Smooth muscle cell (in vitro differentiated cells): Measurements from ENCODE around the gene CCDC196. TPM values are rescaled to one million over a fixed set of nuclear protein-coding genes. Genes with fewer than 3 reads are reported as not detected.

Source experiments
- DNase-seq: peaks from one replicate; lab custom pipeline; 2025; ENCODE audit not compliant: unreplicated experiment; lab: John Stamatoyannopoulos, UW
- H2AFZ ChIP-seq: fragments of 200-600 bp; sonication (generic); 2 replicates; pipeline ENCODE4 v1.6.0; 2016; ENCODE audit warnings: antibody characterized with exemption, low read depth, mild to moderate bottlenecking
- H3F3A ChIP-seq: fragments of 200-600 bp; sonication (generic); 2 replicates; pipeline ENCODE4 v1.6.0; 2017; ENCODE audit warnings: antibody characterized with exemption, low read depth
- H3K27ac ChIP-seq: fragments of 200-600 bp; sonication (generic); 2 replicates; pipeline ENCODE4 v1.5.1; 2016; ENCODE audit warnings: low read depth, mild to moderate bottlenecking
- H3K27me3 ChIP-seq: fragments of 200-600 bp; sonication (generic); 2 replicates; pipeline ENCODE4 v1.6.1; 2016; ENCODE audit warnings: low read depth, mild to moderate bottlenecking
- H3K36me3 ChIP-seq: fragments of 200-600 bp; sonication (generic); 2 replicates; pipeline ENCODE4 v1.5.1; 2016; ENCODE audit warnings: low read depth
- H3K4me1 ChIP-seq: fragments of 200-600 bp; sonication (generic); 2 replicates; pipeline ENCODE4 v1.5.1; 2016; ENCODE audit warnings: low read depth
- H3K4me2 ChIP-seq: fragments of 200-600 bp; sonication (generic); 2 replicates; pipeline ENCODE4 v1.6.0; 2016; ENCODE audit warnings: mild to moderate bottlenecking
- H3K4me3 ChIP-seq: fragments of 200-600 bp; sonication (generic); 2 replicates; pipeline ENCODE4 v1.5.1; 2016; ENCODE audit warnings: mild to moderate bottlenecking
- H3K79me2 ChIP-seq: fragments of 200-600 bp; sonication (generic); 2 replicates; pipeline ENCODE4 v1.6.0; 2016; ENCODE audit warnings: low read depth, mild to moderate bottlenecking
- H3K9ac ChIP-seq: fragments of 200-600 bp; sonication (generic); 2 replicates; pipeline ENCODE4 v1.6.0; 2016; ENCODE audit warnings: low read depth
- H3K9me3 ChIP-seq: fragments of 200-600 bp; sonication (generic); replicated peaks from 2 replicates; pipeline ENCODE4 v1.5.1; 2016; ENCODE audit warnings: low read depth
- H4K20me1 ChIP-seq: fragments of 200-600 bp; sonication (generic); 2 replicates; pipeline ENCODE4 v1.6.0; 2016; ENCODE audit warnings: low read depth
- WGBS: methylation state at CpG from one replicate; pipeline ENCODE4 v1.1.7; 2016; ENCODE audit warnings: low lambda C conversion rate; 5-methylcytosine and 5-hydroxymethylcytosine counted together
- polyA plus RNA-seq: library from polyadenylated mRNA; unstranded; fragments of >200 nt; fragmentation: Nextera tagmentation; extraction: Ambion mirVana; gene quantifications from 2 replicates; pipeline ENCODE4 v1.2.1, GENCODE V29; 2016
- total RNA-seq: library from RNA; depleted of rRNA; stranded (reverse); fragments of >200 nt; gene quantifications from 2 replicates; pipeline ENCODE4 v1.2.3, GENCODE V29; 2014
- TF ChIP-seq, protein P1 (sequence below): fragments of 200-600 bp; sonication (generic); IDR thresholded peaks from 2 replicates; pipeline ENCODE4 v1.5.1; 2017; ENCODE audit warnings: borderline replicate concordance, mild to moderate bottlenecking, antibody characterized with exemption; ENCODE audit not compliant: insufficient read depth, poor library complexity, severe bottlenecking

CCDC196 gene
- total and polyA plus RNA-seq, 2 experiments from 2014 or later, result not detected

DNA sequence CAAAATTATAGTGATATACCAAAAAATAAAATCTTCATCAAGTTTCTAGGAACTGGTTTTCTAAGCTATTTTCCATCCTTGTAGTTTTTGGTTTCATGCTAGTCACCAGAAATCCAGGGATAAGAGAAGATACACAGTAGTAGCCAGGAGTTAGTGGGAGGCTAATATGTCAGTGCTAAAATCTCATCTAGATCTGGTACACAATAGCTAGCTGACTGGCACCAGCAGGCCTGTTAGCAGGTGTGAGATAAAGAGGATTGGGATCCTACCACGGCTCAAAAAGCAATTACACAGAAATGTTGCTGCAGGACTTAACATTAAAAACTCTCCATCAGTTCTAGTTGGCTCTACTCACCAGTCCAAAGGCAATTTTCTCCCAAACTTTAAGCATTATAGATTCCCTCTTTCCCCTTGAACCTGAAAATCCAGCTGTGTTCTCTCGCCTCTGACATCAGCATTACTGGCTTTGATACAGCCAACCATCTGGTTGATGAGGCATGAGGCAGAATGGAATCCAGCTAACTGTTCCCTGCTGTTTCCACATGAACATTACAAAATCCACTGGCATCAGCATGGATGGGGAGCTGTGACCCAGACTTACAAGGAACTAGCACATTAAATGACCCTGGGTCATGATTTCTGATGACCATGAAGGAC, 41.8 kb upstream of the CCDC196 start:
- no peak overlapping the region for H2AFZ ChIP-seq
- H3K9ac ChIP-seq, result no peak overlapping the region
- H3K79me2 ChIP-seq, result no peaks in the 10 kb centered on the region
- no peak for DNase-seq
- H3K27ac ChIP-seq, result no peak overlapping the region
- H3F3A ChIP-seq, result no peaks in the 10 kb centered on the region
- H3K4me1 ChIP-seq, result no peaks in the 10 kb centered on the region
- H3K4me2 ChIP-seq, result no peak overlapping the region
- H4K20me1 ChIP-seq, result no peaks in the 10 kb centered on the region
- TF ChIP-seq, protein P1, sequence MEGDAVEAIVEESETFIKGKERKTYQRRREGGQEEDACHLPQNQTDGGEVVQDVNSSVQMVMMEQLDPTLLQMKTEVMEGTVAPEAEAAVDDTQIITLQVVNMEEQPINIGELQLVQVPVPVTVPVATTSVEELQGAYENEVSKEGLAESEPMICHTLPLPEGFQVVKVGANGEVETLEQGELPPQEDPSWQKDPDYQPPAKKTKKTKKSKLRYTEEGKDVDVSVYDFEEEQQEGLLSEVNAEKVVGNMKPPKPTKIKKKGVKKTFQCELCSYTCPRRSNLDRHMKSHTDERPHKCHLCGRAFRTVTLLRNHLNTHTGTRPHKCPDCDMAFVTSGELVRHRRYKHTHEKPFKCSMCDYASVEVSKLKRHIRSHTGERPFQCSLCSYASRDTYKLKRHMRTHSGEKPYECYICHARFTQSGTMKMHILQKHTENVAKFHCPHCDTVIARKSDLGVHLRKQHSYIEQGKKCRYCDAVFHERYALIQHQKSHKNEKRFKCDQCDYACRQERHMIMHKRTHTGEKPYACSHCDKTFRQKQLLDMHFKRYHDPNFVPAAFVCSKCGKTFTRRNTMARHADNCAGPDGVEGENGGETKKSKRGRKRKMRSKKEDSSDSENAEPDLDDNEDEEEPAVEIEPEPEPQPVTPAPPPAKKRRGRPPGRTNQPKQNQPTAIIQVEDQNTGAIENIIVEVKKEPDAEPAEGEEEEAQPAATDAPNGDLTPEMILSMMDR, result no peak
- 89% methylated on average over 2 of the region's 2 CpGs for WGBS
- no peaks in the 10 kb centered on the region for H3K27me3 ChIP-seq
- no peaks in the 10 kb centered on the region for H3K36me3 ChIP-seq
- peaks cover 9% of the 10 kb centered on the region for H3K9me3 ChIP-seq
- H3K4me3 ChIP-seq, result no peak overlapping the region

DNA sequence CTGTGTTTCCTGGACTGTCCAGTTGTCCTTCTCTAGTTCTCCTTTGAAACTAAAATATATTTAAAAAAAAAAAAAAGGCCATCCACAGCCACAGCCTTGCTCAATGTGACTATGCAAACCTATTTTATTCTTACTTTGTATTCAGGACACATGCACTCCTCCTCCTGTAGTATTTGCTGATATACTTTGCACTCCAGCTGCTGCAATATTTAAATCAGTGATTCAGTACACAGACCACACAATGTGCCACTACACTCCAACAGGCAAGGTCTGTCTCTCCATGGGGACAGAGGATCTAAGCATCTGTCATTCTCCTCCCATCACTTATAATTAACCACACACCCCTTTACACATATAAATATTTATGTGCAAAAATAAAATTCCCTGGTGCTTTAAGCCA, 40.2 kb upstream of the CCDC196 start:
- Histone ChIP-seq H3K9me3 (no peaks in the 10 kb centered on the region), H3K27me3 (no peaks in the 10 kb centered on the region), H3F3A (no peaks in the 10 kb centered on the region), H3K9ac (no peak overlapping the region), H3K27ac (no peak overlapping the region), H3K4me3 (no peak overlapping the region), H3K79me2 (no peaks in the 10 kb centered on the region), H3K36me3 (no peaks in the 10 kb centered on the region), H2AFZ (no peak overlapping the region), H3K4me1 (no peaks in the 10 kb centered on the region), H3K4me2 (no peak overlapping the region), H4K20me1 (no peaks in the 10 kb centered on the region)
- TF ChIP-seq, protein P1, result no peak
- no peak for DNase-seq

DNA sequence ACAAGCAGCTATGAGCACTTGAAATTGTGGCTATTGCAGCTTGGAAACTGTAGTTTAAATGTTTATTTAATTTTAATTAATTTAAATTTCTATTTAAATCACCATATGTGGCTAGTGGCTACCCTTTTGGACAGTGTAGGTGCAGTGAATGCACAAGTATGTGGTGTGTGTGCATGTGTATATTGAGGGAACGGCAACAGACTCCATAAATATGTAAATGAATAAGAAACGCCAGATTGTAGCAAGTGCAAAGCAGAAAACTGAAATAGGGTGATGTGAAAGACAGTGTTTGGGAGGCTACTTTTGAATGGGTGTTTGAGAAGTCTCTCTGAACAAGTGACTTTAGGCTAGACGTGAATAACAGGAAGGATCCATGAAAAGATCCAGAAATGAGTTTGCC, 32.7 kb upstream of the CCDC196 start:
- no peak overlapping the region for H3K9ac ChIP-seq
- no peaks in the 10 kb centered on the region for H3F3A ChIP-seq
- H3K36me3 ChIP-seq, result no peaks in the 10 kb centered on the region
- no peak overlapping the region for H2AFZ ChIP-seq
- H3K79me2 ChIP-seq, result no peaks in the 10 kb centered on the region
- no peak for DNase-seq
- H3K4me3 ChIP-seq, result no peak overlapping the region
- no peaks in the 10 kb centered on the region for H3K4me1 ChIP-seq
- no peaks in the 10 kb centered on the region for H4K20me1 ChIP-seq
- H3K9me3 ChIP-seq, result no peaks in the 10 kb centered on the region
- H3K4me2 ChIP-seq, result no peak overlapping the region
- H3K27me3 ChIP-seq, result no peaks in the 10 kb centered on the region
- TF ChIP-seq, protein P1, result no peak
- H3K27ac ChIP-seq, result no peak overlapping the region
- WGBS, result 82% methylated on average over 3 of the region's 3 CpGs

DNA sequence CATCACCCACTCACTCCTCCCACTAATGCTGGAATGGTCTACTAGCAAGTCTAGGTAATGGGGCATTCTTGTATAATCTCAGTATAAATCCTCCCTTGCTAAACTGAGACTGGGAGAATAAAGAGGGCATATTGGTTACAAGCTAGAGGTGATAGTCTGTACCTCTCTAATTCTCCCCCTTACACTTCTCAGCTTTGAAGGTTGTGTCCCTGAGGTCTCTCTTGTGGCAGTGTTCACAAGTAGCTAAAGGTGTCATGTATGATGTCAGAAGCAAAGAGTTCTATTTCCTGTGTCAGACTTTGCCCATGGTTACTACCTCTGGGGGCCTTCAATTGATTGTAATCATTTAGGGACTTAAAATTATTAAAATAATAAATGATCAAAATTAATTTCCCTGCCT, 26.6 kb upstream of the CCDC196 start:
- H3K27me3 ChIP-seq, result no peaks in the 10 kb centered on the region
- H3K27ac ChIP-seq, result no peak overlapping the region
- no peaks in the 10 kb centered on the region for H4K20me1 ChIP-seq
- no peaks in the 10 kb centered on the region for H3K4me1 ChIP-seq
- H2AFZ ChIP-seq, result no peak overlapping the region
- H3K9ac ChIP-seq, result no peak overlapping the region
- TF ChIP-seq, protein P1, result no peak
- H3K9me3 ChIP-seq, result no peaks in the 10 kb centered on the region
- H3K79me2 ChIP-seq, result no peaks in the 10 kb centered on the region
- H3F3A ChIP-seq, result no peaks in the 10 kb centered on the region
- H3K36me3 ChIP-seq, result no peaks in the 10 kb centered on the region
- DNase-seq, result no peak
- no peak overlapping the region for H3K4me2 ChIP-seq
- no peak overlapping the region for H3K4me3 ChIP-seq
